ENCODE results near the gene RARG.

DNA sequence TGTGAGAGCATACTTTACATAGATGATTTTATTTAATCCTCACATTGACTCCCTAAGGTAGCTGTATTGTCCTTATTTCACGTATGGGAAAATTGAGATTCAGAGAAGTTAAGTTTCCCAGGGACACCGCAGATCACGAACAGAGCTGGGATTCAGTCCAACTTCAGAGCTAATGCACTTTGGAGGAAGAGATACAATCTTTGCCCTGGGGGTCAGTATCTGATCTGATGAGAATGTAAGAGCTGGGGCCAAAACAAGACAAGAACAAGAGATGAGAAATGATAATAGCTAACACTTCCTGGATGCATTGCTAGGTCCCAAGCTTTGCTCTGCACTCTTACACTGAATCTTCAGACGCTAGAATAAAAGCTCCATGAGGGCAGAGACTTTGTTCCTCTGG lies 45.3 kb downstream of the RARG start:
- TF ChIP-seq, protein P1, sequence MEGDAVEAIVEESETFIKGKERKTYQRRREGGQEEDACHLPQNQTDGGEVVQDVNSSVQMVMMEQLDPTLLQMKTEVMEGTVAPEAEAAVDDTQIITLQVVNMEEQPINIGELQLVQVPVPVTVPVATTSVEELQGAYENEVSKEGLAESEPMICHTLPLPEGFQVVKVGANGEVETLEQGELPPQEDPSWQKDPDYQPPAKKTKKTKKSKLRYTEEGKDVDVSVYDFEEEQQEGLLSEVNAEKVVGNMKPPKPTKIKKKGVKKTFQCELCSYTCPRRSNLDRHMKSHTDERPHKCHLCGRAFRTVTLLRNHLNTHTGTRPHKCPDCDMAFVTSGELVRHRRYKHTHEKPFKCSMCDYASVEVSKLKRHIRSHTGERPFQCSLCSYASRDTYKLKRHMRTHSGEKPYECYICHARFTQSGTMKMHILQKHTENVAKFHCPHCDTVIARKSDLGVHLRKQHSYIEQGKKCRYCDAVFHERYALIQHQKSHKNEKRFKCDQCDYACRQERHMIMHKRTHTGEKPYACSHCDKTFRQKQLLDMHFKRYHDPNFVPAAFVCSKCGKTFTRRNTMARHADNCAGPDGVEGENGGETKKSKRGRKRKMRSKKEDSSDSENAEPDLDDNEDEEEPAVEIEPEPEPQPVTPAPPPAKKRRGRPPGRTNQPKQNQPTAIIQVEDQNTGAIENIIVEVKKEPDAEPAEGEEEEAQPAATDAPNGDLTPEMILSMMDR (IDR thresholded peaks at IDR 0.05): no peak
- no peak for TF ChIP-seq POLR2A (IDR thresholded peaks at IDR 0.05)
- no peak for TF ChIP-seq EP300 (IDR thresholded peaks at IDR 0.05)
